MM.1S (cell line): ENCODE data around the gene IL3.
A peak's percentile ranks its signal among the peaks of the same experiment; 100 is the strongest.

Experiments used
- DNase-seq: peaks from one replicate; pipeline ENCODE4 v3.0.0-alpha.2; 2015
- H2AFZ ChIP-seq: fragments of 300-600 bp; sonication (generic); 2 replicates; pipeline ENCODE4 v1.6.0; 2016; ENCODE audit warnings: antibody characterized with exemption, low read length
- H3F3A ChIP-seq: fragments of 300-600 bp; sonication (generic); 2 replicates; pipeline ENCODE4 v1.6.1; 2016; ENCODE audit warnings: mild to moderate bottlenecking, antibody characterized with exemption, low read length, moderate library complexity, mixed read lengths; ENCODE audit not compliant: insufficient read depth
- H3K27ac ChIP-seq: fragments of 300-600 bp; sonication (generic); 2 replicates; pipeline ENCODE4 v1.5.1; 2016; ENCODE audit warnings: mild to moderate bottlenecking, low read length
- H3K27me3 ChIP-seq: fragments of 300-600 bp; sonication (generic); replicated peaks from 2 replicates; pipeline ENCODE4 v1.6.0; 2016; ENCODE audit warnings: low read length; ENCODE audit not compliant: insufficient read depth
- H3K36me3 ChIP-seq: fragments of 300-600 bp; sonication (generic); replicated peaks from 2 replicates; pipeline ENCODE4 v1.6.1; 2016; ENCODE audit warnings: mild to moderate bottlenecking, low read length, mixed read lengths; ENCODE audit not compliant: insufficient read depth
- H3K4me1 ChIP-seq: fragments of 300-600 bp; sonication (generic); 2 replicates; pipeline ENCODE4 v1.6.1; 2016; ENCODE audit warnings: low read length, mixed read lengths
- H3K4me2 ChIP-seq: fragments of 300-600 bp; sonication (generic); 2 replicates; pipeline ENCODE4 v1.6.0; 2016; ENCODE audit warnings: low read depth, low read length
- H3K4me3 ChIP-seq: fragments of 300-600 bp; sonication (generic); 2 replicates; pipeline ENCODE4 v1.5.1; 2016; ENCODE audit warnings: low read length, mixed read lengths
- H3K79me2 ChIP-seq: fragments of 300-600 bp; sonication (generic); 2 replicates; pipeline ENCODE4 v1.6.1; 2016; ENCODE audit warnings: mixed run types, low read length, mixed read lengths
- H3K9ac ChIP-seq: fragments of 300-600 bp; sonication (generic); 2 replicates; pipeline ENCODE4 v1.6.1; 2016; ENCODE audit warnings: low read length, mixed read lengths
- H3K9me2 ChIP-seq: fragments of 300-600 bp; sonication (generic); replicated peaks from 2 replicates; pipeline ENCODE4 v1.6.1; 2016; ENCODE audit warnings: mild to moderate bottlenecking, low read length, mixed read lengths; ENCODE audit not compliant: insufficient read depth
- H3K9me3 ChIP-seq: fragments of 300-600 bp; sonication (generic); replicated peaks from 2 replicates; pipeline ENCODE4 v1.6.1; 2016; ENCODE audit warnings: mild to moderate bottlenecking, low read length, mixed read lengths; ENCODE audit not compliant: insufficient read depth
- H4K20me1 ChIP-seq: fragments of 300-600 bp; sonication (generic); 2 replicates; pipeline ENCODE4 v1.6.1; 2016; ENCODE audit warnings: mild to moderate bottlenecking, low read length, moderate library complexity, mixed read lengths; ENCODE audit not compliant: insufficient read depth
- EZH2 ChIP-seq: fragments of 300-600 bp; sonication (generic); optimal IDR thresholded peaks from 2 replicates; pipeline ENCODE3; 2017; ENCODE audit warnings: low read depth, mild to moderate bottlenecking, antibody characterized with exemption, low read length, mixed read lengths
- EZH2phosphoT487 ChIP-seq: fragments of 300-600 bp; sonication (generic); IDR thresholded peaks from 2 replicates; pipeline ENCODE4 v1.6.1; 2018; ENCODE audit warnings: antibody characterized with exemption, low read length
- TF ChIP-seq, protein P1 (sequence below): fragments of 300-600 bp; sonication (generic); IDR thresholded peaks from 2 replicates; pipeline ENCODE4 v1.5.1; 2016; ENCODE audit warnings: antibody characterized with exemption, low read length, mixed read lengths

The IL3 gene

DNA sequence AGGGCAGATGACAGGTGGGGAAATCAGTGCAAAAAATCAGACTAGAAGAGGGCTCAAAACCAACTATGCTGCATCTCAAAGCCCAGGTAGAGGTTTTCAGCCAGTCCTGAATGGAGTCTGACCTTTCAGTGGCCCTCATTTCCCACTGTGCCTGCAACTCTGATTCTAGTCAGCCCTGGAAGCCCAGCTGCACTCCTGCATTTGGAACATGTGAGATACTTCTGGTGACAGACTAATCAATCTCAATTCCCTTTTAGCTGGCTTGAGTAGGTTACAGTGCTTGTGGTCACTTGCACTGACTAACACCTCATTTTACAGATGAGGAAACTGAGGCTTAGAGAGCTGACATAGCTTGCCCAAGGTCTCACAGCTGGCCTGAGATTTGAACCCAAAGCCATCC lies 41.1 kb upstream of the IL3 start:
- H3K4me2 ChIP-seq = peak overlapping the region; percentile 54
- peaks cover 76% of the 10 kb centered on the region for H3K27me3 ChIP-seq

DNA sequence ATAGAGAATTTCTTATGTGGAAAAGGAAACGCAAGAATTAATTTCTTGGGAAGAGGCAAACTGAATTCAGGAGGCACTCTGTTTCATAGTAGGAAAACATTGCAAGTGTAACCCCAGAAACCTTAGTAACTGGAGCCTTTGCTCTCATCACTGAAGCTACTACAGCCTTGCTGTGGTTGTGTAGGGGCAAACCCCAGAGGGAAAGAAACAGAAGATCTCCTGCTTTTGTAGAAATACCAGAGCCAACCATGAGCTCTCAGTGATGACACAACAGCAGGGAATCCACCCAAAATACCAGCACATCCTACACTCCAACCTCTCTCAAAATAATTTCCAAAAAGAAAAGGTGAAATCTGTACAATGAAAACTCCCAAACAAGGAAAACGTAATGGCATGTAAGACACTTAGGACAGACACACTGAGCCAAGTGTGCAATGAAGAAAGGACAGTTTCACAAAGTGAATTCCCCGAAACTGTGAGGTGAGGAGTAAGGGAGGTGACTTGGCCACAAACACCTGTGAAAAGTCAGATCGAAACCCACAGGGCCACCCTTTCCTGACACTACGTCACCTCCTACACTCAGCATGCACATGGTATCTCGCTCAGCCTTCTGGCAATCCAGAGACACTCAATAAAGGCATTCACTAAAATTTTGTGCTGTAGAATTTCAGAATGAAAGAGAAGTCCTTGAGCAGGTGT lies 40.4 kb upstream of the IL3 start:
- Histone ChIP-seq H3K4me2 (peak overlapping the region; percentile 54), H3K4me1 (peaks cover 36% of the 10 kb centered on the region), H3K36me3 (no peaks in the 10 kb centered on the region), H4K20me1 (peaks cover 7% of the 10 kb centered on the region; the same call in 1 of the 2 replicates), H3K9me2 (no peaks in the 10 kb centered on the region), H3K27ac (peak overlapping the region; percentile 66; the same call in 1 of the 2 replicates), H3F3A (peaks cover 27% of the 10 kb centered on the region), H3K9me3 (no peaks in the 10 kb centered on the region), H2AFZ (no peak overlapping the region), H3K9ac (peak overlapping the region; percentile 27; the same call in 1 of the 2 replicates), H3K4me3 (no peak overlapping the region), H3K27me3 (peaks cover 76% of the 10 kb centered on the region), H3K79me2 (no peaks in the 10 kb centered on the region)
- peak; percentile 93 for DNase-seq
- TF ChIP-seq, protein P1, sequence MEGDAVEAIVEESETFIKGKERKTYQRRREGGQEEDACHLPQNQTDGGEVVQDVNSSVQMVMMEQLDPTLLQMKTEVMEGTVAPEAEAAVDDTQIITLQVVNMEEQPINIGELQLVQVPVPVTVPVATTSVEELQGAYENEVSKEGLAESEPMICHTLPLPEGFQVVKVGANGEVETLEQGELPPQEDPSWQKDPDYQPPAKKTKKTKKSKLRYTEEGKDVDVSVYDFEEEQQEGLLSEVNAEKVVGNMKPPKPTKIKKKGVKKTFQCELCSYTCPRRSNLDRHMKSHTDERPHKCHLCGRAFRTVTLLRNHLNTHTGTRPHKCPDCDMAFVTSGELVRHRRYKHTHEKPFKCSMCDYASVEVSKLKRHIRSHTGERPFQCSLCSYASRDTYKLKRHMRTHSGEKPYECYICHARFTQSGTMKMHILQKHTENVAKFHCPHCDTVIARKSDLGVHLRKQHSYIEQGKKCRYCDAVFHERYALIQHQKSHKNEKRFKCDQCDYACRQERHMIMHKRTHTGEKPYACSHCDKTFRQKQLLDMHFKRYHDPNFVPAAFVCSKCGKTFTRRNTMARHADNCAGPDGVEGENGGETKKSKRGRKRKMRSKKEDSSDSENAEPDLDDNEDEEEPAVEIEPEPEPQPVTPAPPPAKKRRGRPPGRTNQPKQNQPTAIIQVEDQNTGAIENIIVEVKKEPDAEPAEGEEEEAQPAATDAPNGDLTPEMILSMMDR = no peak
- no peak for TF ChIP-seq EZH2phosphoT487
- TF ChIP-seq EZH2 = no peak

More for the DNA sequence above, 41.1 kb upstream of the IL3 start:
- peaks cover 7% of the 10 kb centered on the region; the same call in 1 of the 2 replicates for H4K20me1 ChIP-seq
- no peaks in the 10 kb centered on the region for H3K79me2 ChIP-seq
- no peaks in the 10 kb centered on the region for H3K36me3 ChIP-seq
- H3K4me3 ChIP-seq = no peak overlapping the region
- H3K27ac ChIP-seq = peak overlapping the region; percentile 66; the same call in 1 of the 2 replicates
- no peak overlapping the region for H2AFZ ChIP-seq
- no peaks in the 10 kb centered on the region for H3K9me3 ChIP-seq
- no peak for TF ChIP-seq EZH2phosphoT487
- TF ChIP-seq, protein P1 = no peak
- TF ChIP-seq EZH2 = no peak
- peaks cover 36% of the 10 kb centered on the region for H3K4me1 ChIP-seq
- no peak for DNase-seq
- no peaks in the 10 kb centered on the region for H3K9me2 ChIP-seq
- no peak overlapping the region for H3K9ac ChIP-seq
- H3F3A ChIP-seq = peaks cover 27% of the 10 kb centered on the region

DNA sequence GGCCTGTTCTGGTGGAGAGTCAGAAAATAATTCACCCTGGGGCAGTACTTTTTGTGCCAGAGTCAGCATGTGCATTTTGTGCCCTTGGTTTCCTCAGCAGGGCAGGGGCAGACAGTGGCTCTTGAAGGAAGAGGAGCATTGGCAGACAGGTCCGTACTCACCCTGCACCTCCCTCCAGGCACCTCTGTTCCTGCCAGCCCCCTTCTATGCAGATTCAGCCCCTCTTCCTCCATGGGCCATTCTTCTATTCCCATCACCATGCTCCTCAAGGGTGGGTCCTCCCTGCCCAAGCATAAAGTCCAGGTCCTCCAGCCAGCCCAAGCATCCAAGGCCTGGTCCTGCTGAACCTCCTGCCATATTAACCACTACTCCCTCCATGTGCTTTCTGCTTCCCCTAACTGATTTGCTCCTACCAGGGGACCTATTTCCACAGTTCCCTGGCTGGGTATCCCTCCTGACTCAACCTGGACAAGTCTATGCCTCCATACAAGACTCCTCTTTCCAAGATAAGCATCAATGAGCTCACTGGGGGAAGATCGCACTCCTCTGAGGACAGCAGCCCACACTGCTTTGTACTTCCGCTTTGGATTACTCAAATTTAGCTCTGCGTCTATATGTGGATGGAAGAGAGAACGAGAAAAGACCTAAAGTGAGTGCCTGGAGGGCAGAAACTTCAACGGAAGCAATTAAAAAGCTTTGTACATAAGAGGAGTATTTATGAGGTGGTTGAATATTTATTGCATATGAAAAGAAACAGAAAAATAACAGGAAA lies 39.7 kb upstream of the IL3 start:
- H3F3A ChIP-seq = peaks cover 27% of the 10 kb centered on the region
- peaks cover 7% of the 10 kb centered on the region; the same call in 1 of the 2 replicates for H4K20me1 ChIP-seq
- DNase-seq = no peak
- no peak overlapping the region for H2AFZ ChIP-seq
- H3K79me2 ChIP-seq = no peaks in the 10 kb centered on the region
- no peak overlapping the region for H3K4me3 ChIP-seq
- peaks cover 36% of the 10 kb centered on the region for H3K4me1 ChIP-seq
- peak overlapping the region; percentile 66; the same call in 1 of the 2 replicates for H3K27ac ChIP-seq
- H3K9ac ChIP-seq = peak overlapping the region; percentile 27; the same call in 1 of the 2 replicates
- TF ChIP-seq EZH2phosphoT487 (no peak), EZH2 (no peak)
- TF ChIP-seq, protein P1 = no peak
- peaks cover 71% of the 10 kb centered on the region for H3K27me3 ChIP-seq
- no peaks in the 10 kb centered on the region for H3K36me3 ChIP-seq
- no peaks in the 10 kb centered on the region for H3K9me3 ChIP-seq
- peak overlapping the region; percentile 54 for H3K4me2 ChIP-seq
- no peaks in the 10 kb centered on the region for H3K9me2 ChIP-seq
